Activated gamma-delta T cell treated with anti-CD3 and anti-CD28 coated beads, Interleukin-2, amount 50 U/mL, for 16 hours (primary cell): ENCODE data around the gene TBX10.
"Not testable (repeated sequence)": the region's sequence is repeated elsewhere in the genome, so short reads cannot be mapped to it uniquely, and the experiment has no call there.

Source experiments
- DNase-seq: peaks from one replicate; pipeline ENCODE4 v3.0.0-alpha.2; 2020; ENCODE audit warnings: low read depth

Gene TBX10

GRCh38 chr11:67599149-67599548 lies 40.4 kb downstream of the TBX10 start:
- DNase-seq, result no peak

- not testable (repeated sequence) for DNase-seq
Observed at GRCh38 chr11:67597963-67598362, 41.6 kb downstream of the TBX10 start.

GRCh38 chr11:67597458-67597857 lies 42.1 kb downstream of the TBX10 start:
- DNase-seq, result not testable (repeated sequence)

GRCh38 chr11:67596753-67597300 lies 42.7 kb downstream of the TBX10 start:
- DNase-seq, result no peak

GRCh38 chr11:67594480-67594879 lies 45.1 kb downstream of the TBX10 start:
- no peak for DNase-seq

- no peak for DNase-seq
Observed at GRCh38 chr11:67593565-67593905, 46.0 kb downstream of the TBX10 start.

- DNase-seq, result no peak
Observed at GRCh38 chr11:67592880-67593564, 46.5 kb downstream of the TBX10 start.

- DNase-seq, result not testable (repeated sequence)
Observed at GRCh38 chr11:67588899-67589415, 50.6 kb downstream of the TBX10 start.

GRCh38 chr11:67588136-67588503 lies 51.4 kb downstream of the TBX10 start:
- DNase-seq, result no peak

GRCh38 chr11:67586568-67587250 lies 52.9 kb downstream of the TBX10 start:
- DNase-seq, result no peak

- no peak for DNase-seq
Observed at GRCh38 chr11:67585911-67586310, 53.7 kb downstream of the TBX10 start.

- no peak for DNase-seq
Observed at GRCh38 chr11:67584881-67585873, 54.4 kb downstream of the TBX10 start.

GRCh38 chr11:67584205-67584880 lies 55.2 kb downstream of the TBX10 start:
- no peak for DNase-seq

GRCh38 chr11:67583247-67584204 lies 56.0 kb downstream of the TBX10 start, which contains the start of gene GSTP1:
Gene GSTP1, plus strand, starts transcription at chr11:67583812. Its CDS starts 32 bp downstream, at chr11:67583844.
- peak; percentile 72 for DNase-seq

GRCh38 chr11:67582011-67582410 lies 57.6 kb downstream of the TBX10 start:
- no peak for DNase-seq

- DNase-seq, result no peak
Observed at GRCh38 chr11:67581469-67581868, 58.1 kb downstream of the TBX10 start.
